GM12878 (cell line): ENCODE data around the gene GPR17. TPM values are rescaled to one million over a fixed set of nuclear protein-coding genes. Genes with fewer than 3 reads are reported as not detected.

Experiments used
- ATAC-seq: fragments of 200-7000 bp; cut with Tn5 transposase; 3 replicates; pipeline ENCODE4 v1.9.1; 2020; ENCODE audit warnings: mild to moderate bottlenecking, moderate library complexity
- BruUV-seq: library from RNA; stranded (reverse); fragments of 400-500 nt; replicated peaks from 2 replicates; lab custom pipeline; 2021; lab: Mats Ljungman, UMichigan
- CTCF ChIA-PET: fragments of 300-600 bp; sonication (Branson Sonifier 250); formaldehyde crosslinking; extraction: SDS; loops from one replicate; lab custom pipeline; 2021; ENCODE audit warnings: inconsistent platforms; lab: Yijun Ruan, JAX
- POLR2A ChIA-PET: fragments of 350-600 bp; formaldehyde crosslinking; extraction: SDS; loops from one replicate; lab custom pipeline; 2021; ENCODE audit warnings: inconsistent platforms; lab: Charles Lee
- RAD21 ChIA-PET: fragments of 300-600 bp; sonication (Branson Sonifier 250); formaldehyde crosslinking; loops from one replicate; lab custom pipeline; 2023; ENCODE audit warnings: antibody characterized with exemption; ENCODE audit not compliant: unreplicated experiment; lab: Charles Lee
- SMC1A ChIA-PET: fragments of 300-600 bp; sonication (Branson Sonifier 250); formaldehyde crosslinking; loops from one replicate; lab custom pipeline; 2023; ENCODE audit not compliant: unreplicated experiment, uncharacterized antibody; lab: Charles Lee
- DNase-seq: peaks from one replicate; pipeline ENCODE4 v3.0.0-alpha.2; 2011; ENCODE audit warnings: low read depth, low spot score
- FAIRE-seq: peaks from 3 replicates; lab custom pipeline; 2011; peaks lifted over from hg19 to GRCh38; lab: Jason Lieb, UNC
- H2AFZ ChIP-seq: 2 replicates; pipeline ENCODE4 v1.6.0; 2011; ENCODE audit warnings: low read depth, low read length, control low read depth; ENCODE audit not compliant: control insufficient read depth
- H3K27ac ChIP-seq: 2 replicates; pipeline ENCODE4 v1.5.1; 2011; ENCODE audit warnings: control low read depth; ENCODE audit not compliant: control insufficient read depth, insufficient read depth
- H3K27me3 ChIP-seq, 2 experiments: replicated peaks in 1 of 2; 2 replicates each; pipeline versions ENCODE4 v1.6.0 to v1.6.1; 2011; ENCODE audit warnings: low read length in 1 of 2; ENCODE audit not compliant: control insufficient read depth in 2 of 2, insufficient read depth in 2 of 2
- H3K36me3 ChIP-seq, 2 experiments: 2 replicates each; pipeline ENCODE4 v1.5.1; 2011; ENCODE audit warnings: low read length in 1 of 2; ENCODE audit not compliant: control insufficient read depth in 2 of 2, insufficient read depth in 2 of 2
- H3K4me1 ChIP-seq: 2 replicates; pipeline ENCODE4 v1.6.1; 2011; ENCODE audit warnings: mild to moderate bottlenecking, low read length, moderate library complexity, mixed read lengths; ENCODE audit not compliant: control insufficient read depth, insufficient read depth
- H3K4me2 ChIP-seq: 2 replicates; pipeline ENCODE4 v1.6.0; 2011; ENCODE audit warnings: control low read depth; ENCODE audit not compliant: control insufficient read depth, insufficient read depth
- H3K4me3 ChIP-seq: fragments of 200-600 bp; sonication (generic); 2 replicates; pipeline ENCODE4 v1.5.1; 2016
- H3K79me2 ChIP-seq: 2 replicates; pipeline ENCODE4 v1.6.0; 2011; ENCODE audit warnings: low read length; ENCODE audit not compliant: control insufficient read depth, insufficient read depth
- H3K9ac ChIP-seq: 2 replicates; pipeline ENCODE4 v1.8.0; 2011; ENCODE audit warnings: low read length, control low read depth, mixed read lengths; ENCODE audit not compliant: control insufficient read depth, insufficient read depth
- H3K9me3 ChIP-seq: replicated peaks from 3 replicates; pipeline ENCODE4 v1.5.1; 2011; ENCODE audit warnings: mild to moderate bottlenecking, low read length; ENCODE audit not compliant: control insufficient read depth, insufficient read depth
- H4K20me1 ChIP-seq: 2 replicates; pipeline ENCODE4 v1.6.0; 2011; ENCODE audit not compliant: control insufficient read depth, insufficient read depth
- CHD2 ChIP-seq: IDR thresholded peaks from 2 replicates; pipeline ENCODE4 v1.6.1; 2011; ENCODE audit warnings: low read depth, low read length, improper control_type of control experiment, borderline replicate concordance
- CTCF ChIP-seq, 3 experiments: IDR thresholded peaks in 2 of 3; conservative IDR thresholded peaks in 1 of 3; 2 replicates each; pipeline ENCODE4 v1.5.1; 2011; ENCODE audit warnings: low read depth in 3 of 3, low read length in 3 of 3, mild to moderate bottlenecking in 3 of 3, control low read depth in 2 of 3, moderate library complexity in 2 of 3, inconsistent platforms in 1 of 3, mixed read lengths in 1 of 3; ENCODE audit not compliant: control insufficient read depth in 2 of 3, insufficient read depth in 1 of 3; ENCODE audit errors: extremely low read depth in 1 of 3
- IRF5 ChIP-seq: fragments of 450-650 bp; IDR thresholded peaks from 2 replicates; pipeline ENCODE4 v1.6.1; 2017; ENCODE audit warnings: borderline replicate concordance
- MTA3 ChIP-seq: IDR thresholded peaks from 2 replicates; pipeline ENCODE4 v1.6.1; 2012; ENCODE audit warnings: low read length, inconsistent platforms, borderline replicate concordance
- MYC ChIP-seq: IDR thresholded peaks from 2 replicates; pipeline ENCODE4 v1.6.1; 2011; ENCODE audit warnings: mild to moderate bottlenecking, low read length, moderate library complexity, inconsistent platforms; ENCODE audit not compliant: insufficient read depth, insufficient replicate concordance, insufficient read length, severe bottlenecking
- RFX5 ChIP-seq: IDR thresholded peaks from 2 replicates; pipeline ENCODE4 v1.6.1; 2011; ENCODE audit warnings: low read depth, low read length, improper control_type of control experiment
- ZBTB11 ChIP-seq: fragments of 450-650 bp; formaldehyde crosslinking; IDR thresholded peaks from 2 replicates; pipeline ENCODE4 v1.5.0; 2022; ENCODE audit warnings: mild to moderate bottlenecking, missing genetic modification characterization
- WGBS: methylation state at CpG from one replicate; pipeline ENCODE4 v1.1.6; 2016; ENCODE audit warnings: low lambda C conversion rate; ENCODE audit not compliant: insufficient replicate concordance, insufficient coverage; ENCODE audit errors: missing lambda C conversion rate; 5-methylcytosine and 5-hydroxymethylcytosine counted together
- in situ Hi-C: fragments of 300-500 bp; cut with MboI; formaldehyde crosslinking; loops from 9 replicates; pipeline ENCODE4 v1.14.3; 2018; ENCODE audit warnings: mixed read lengths
- intact Hi-C: fragments of 100-400 bp; cut with micrococcal nuclease; formaldehyde crosslinking; loops from one replicate; pipeline ENCODE4 v1.14.2; 2022; ENCODE audit not compliant: unreplicated experiment
- polyA plus RNA-seq, 11 experiments: library from polyadenylated mRNA; depleted of rRNA in 4 of 11; unstranded in 6 of 11; stranded (reverse) in 5 of 11; fragments of >200 nt; fragmentation: Nextera tagmentation in 4 of 11; fragmentation: Illumina TruSeq in 1 of 11; extraction: Ambion mirVana in 4 of 11; extraction: Trizol in 1 of 11; gene quantifications; 1 replicate in 1 of 11; 2 replicates in 10 of 11; pipeline versions ENCODE4 v1.2.1 to v1.2.3, GENCODE V29; 2011 to 2016; ENCODE audit warnings: inconsistent platforms in 2 of 11, missing spikeins in 2 of 11, low read depth in 1 of 11
- total RNA-seq, 4 experiments: library from RNA; depleted of rRNA in 3 of 4; stranded (reverse); fragments of >200 nt in 3 of 4; fragmentation: Illumina TruSeq in 1 of 4; extraction: Trizol in 1 of 4; gene quantifications; 2 replicates each; pipeline versions ENCODE4 v1.2.1 to v1.2.3, GENCODE V29; 2013 to 2021

The GPR17 gene
- total and polyA plus RNA-seq, 10 of the 15 experiments (the other 5 are each of a cell fraction or from before 2014, with no cell fraction given), result not detected

GRCh38 chr2:127630096-127630863 lies 15.7 kb upstream of the GPR17 start:
- RAD21 ChIA-PET, result interaction anchor here (0.6 kb wide), 1 partner anchor 41 kb away, joined by 3 read pairs; no protein-coding TSS in a partner anchor
- TF ChIP-seq CHD2, result no peak
- TF ChIP-seq MYC, result no peak
- no peak for TF ChIP-seq ZBTB11 (CRISPR knock-in tag)
- TF ChIP-seq MTA3, result no peak
- TF ChIP-seq IRF5, result no peak
- no peak for TF ChIP-seq RFX5
- no peak for TF ChIP-seq CTCF (IDR thresholded peaks at IDR 0.05 in 2 of 3, conservative IDR thresholded peaks at IDR 0.05 in 1 of 3; ENCODE audit: control insufficient read depth in 2 of 3, extremely low read depth in 1 of 3, insufficient read depth in 1 of 3, low read depth in 3 of 3, low read length in 3 of 3)
- TF ChIP-seq, all 136 proteins: peak for 0
- no peak overlapping the region for H3K27ac ChIP-seq
- intact Hi-C loops (no loop called here), in situ Hi-C loops (no loop called here)
- ChIA-PET SMC1A (no interaction called here), CTCF (no interaction called here), POLR2A (no interaction called here)
- no peak for DNase-seq
- H3K4me3 ChIP-seq, result no peak overlapping the region
- no TSS peak for BruUV-seq
- no peaks in the 10 kb centered on the region for H4K20me1 ChIP-seq
- WGBS, result 20% methylated on average over 10 of the region's 10 CpGs
- no peak for FAIRE-seq
- H3K9me3 ChIP-seq, result no peaks in the 10 kb centered on the region
- H3K79me2 ChIP-seq, result no peaks in the 10 kb centered on the region
- no peaks in the 10 kb centered on the region for H3K27me3 ChIP-seq
- peaks cover 17% of the 10 kb centered on the region for H3K4me1 ChIP-seq
- H3K36me3 ChIP-seq, result no peaks in the 10 kb centered on the region
- H3K4me2 ChIP-seq, result no peak overlapping the region
- no peak for ATAC-seq
- H2AFZ ChIP-seq, result no peak overlapping the region
- no peak overlapping the region for H3K9ac ChIP-seq
